ENCODE measurements around the gene DENND1A.

DENND1A gene

DNA sequence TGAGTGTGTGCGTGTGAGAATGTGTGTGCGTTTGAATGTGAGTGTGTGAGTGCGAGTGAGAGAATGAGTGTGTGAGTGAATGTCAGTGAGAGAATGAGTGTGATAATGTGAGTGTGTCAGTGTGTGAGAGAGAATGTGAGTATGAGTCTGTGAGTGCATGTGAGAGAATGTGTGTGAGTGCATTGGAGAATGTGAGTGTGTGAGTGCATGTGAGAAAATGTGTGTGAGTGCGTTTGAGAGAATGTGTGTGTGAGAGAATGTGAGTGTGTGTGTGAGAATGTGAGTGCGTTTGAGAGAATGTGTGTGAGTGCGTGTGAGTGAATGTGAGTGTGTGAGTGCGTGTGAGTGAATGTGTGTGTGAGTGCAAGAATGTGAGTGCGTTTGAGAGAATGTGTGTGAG is 42.7 kb upstream of the DENND1A start:
- Mint-ChIP-seq H3K27ac (no peak overlapping the region), H3K36me3 (ENCODE audit: low read depth) (no peaks in the 10 kb centered on the region), H3K4me1 (no peaks in the 10 kb centered on the region), H3K9me3 (no peaks in the 10 kb centered on the region), H3K4me3 (no peak overlapping the region), H3K27me3 (ENCODE audit: low read depth, poor library complexity) (peaks cover 14% of the 10 kb centered on the region)
- TF ChIP-seq, protein P1, sequence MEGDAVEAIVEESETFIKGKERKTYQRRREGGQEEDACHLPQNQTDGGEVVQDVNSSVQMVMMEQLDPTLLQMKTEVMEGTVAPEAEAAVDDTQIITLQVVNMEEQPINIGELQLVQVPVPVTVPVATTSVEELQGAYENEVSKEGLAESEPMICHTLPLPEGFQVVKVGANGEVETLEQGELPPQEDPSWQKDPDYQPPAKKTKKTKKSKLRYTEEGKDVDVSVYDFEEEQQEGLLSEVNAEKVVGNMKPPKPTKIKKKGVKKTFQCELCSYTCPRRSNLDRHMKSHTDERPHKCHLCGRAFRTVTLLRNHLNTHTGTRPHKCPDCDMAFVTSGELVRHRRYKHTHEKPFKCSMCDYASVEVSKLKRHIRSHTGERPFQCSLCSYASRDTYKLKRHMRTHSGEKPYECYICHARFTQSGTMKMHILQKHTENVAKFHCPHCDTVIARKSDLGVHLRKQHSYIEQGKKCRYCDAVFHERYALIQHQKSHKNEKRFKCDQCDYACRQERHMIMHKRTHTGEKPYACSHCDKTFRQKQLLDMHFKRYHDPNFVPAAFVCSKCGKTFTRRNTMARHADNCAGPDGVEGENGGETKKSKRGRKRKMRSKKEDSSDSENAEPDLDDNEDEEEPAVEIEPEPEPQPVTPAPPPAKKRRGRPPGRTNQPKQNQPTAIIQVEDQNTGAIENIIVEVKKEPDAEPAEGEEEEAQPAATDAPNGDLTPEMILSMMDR (IDR thresholded peaks at IDR 0.05), result no peak
- DNase-seq, result no peak

GRCh38 chr9:123967323-123967722 is 37.4 kb upstream of the DENND1A start:
- Mint-ChIP-seq H3K4me1 (no peaks in the 10 kb centered on the region), H3K27me3 (ENCODE audit: low read depth, poor library complexity) (peaks cover 24% of the 10 kb centered on the region), H3K9me3 (no peaks in the 10 kb centered on the region), H3K36me3 (ENCODE audit: low read depth) (no peaks in the 10 kb centered on the region), H3K4me3 (no peak overlapping the region), H3K27ac (no peak overlapping the region)
- TF ChIP-seq, protein P1 (IDR thresholded peaks at IDR 0.05), result no peak
- DNase-seq, result no peak

- Mint-ChIP-seq H3K27me3 (ENCODE audit: low read depth, poor library complexity) (peaks cover 28% of the 10 kb centered on the region), H3K4me3 (no peak overlapping the region), H3K27ac (no peak overlapping the region), H3K4me1 (peaks cover 4% of the 10 kb centered on the region), H3K36me3 (ENCODE audit: low read depth) (no peaks in the 10 kb centered on the region), H3K9me3 (no peaks in the 10 kb centered on the region)
- TF ChIP-seq, protein P1 (IDR thresholded peaks at IDR 0.05), result no peak
- DNase-seq, result no peak
Measured at GRCh38 chr9:123965801-123966686, 36.1 kb upstream of the DENND1A start.

GRCh38 chr9:123964761-123965160 is 34.8 kb upstream of the DENND1A start:
- Mint-ChIP-seq H3K4me3 (no peak overlapping the region), H3K27me3 (ENCODE audit: low read depth, poor library complexity) (peaks cover 36% of the 10 kb centered on the region)
- TF ChIP-seq, protein P1 (IDR thresholded peaks at IDR 0.05), result no peak

GRCh38 chr9:123960965-123961364 is 31.0 kb upstream of the DENND1A start:
- H3K27me3 Mint-ChIP-seq (ENCODE audit: low read depth, poor library complexity), result peaks cover 25% of the 10 kb centered on the region
- no peaks in the 10 kb centered on the region for H3K9me3 Mint-ChIP-seq
- H3K4me3 Mint-ChIP-seq, result no peak overlapping the region
- H3K36me3 Mint-ChIP-seq (ENCODE audit: low read depth), result no peaks in the 10 kb centered on the region
- DNase-seq, result no peak
- H3K27ac Mint-ChIP-seq, result no peak overlapping the region
- H3K4me1 Mint-ChIP-seq, result peaks cover 4% of the 10 kb centered on the region
- TF ChIP-seq, protein P1 (IDR thresholded peaks at IDR 0.05), result no peak

More at GRCh38 chr9:123964761-123965160, 34.8 kb upstream of the DENND1A start:
- H3K4me1 Mint-ChIP-seq, result peaks cover 4% of the 10 kb centered on the region
- no peak overlapping the region for H3K27ac Mint-ChIP-seq
- DNase-seq, result no peak
- no peaks in the 10 kb centered on the region for H3K9me3 Mint-ChIP-seq
- H3K36me3 Mint-ChIP-seq (ENCODE audit: low read depth), result no peaks in the 10 kb centered on the region

DNA sequence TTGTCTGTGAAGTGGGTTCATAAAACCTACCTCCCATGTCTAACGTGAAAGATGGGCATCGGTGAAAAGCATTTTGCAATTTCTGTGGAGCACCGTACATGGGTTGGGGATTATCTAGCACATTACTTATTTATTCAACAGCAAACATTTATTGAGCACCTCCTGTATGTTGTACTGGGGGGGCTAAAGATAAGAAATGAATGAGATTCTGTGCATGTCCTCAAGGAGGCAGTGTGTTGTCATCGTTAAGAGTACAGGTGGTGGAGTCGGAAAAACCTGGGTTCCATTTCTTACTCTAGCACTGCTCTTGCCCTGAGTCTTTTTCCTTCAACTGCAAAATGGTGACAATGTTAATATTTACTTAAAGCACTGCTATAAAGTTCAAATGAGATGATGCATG is 30.4 kb upstream of the DENND1A start:
- Mint-ChIP-seq H3K36me3 (ENCODE audit: low read depth) (no peaks in the 10 kb centered on the region), H3K4me3 (no peak overlapping the region), H3K27me3 (ENCODE audit: low read depth, poor library complexity) (peaks cover 21% of the 10 kb centered on the region), H3K9me3 (no peaks in the 10 kb centered on the region), H3K4me1 (peaks cover 4% of the 10 kb centered on the region), H3K27ac (no peak overlapping the region)
- TF ChIP-seq, protein P1 (IDR thresholded peaks at IDR 0.05), result no peak
- DNase-seq, result no peak
